GM21423 (cell line): ENCODE data around the gene C11orf16.
"Not testable (repeated sequence)": the region's sequence is repeated elsewhere in the genome, so short reads cannot be mapped to it uniquely, and the experiment has no call there.

Source experiments
- ATAC-seq: cut with Tn5 transposase; IDR thresholded peaks from one replicate; pipeline ENCODE4 v1.9.1; 2021; ENCODE audit warnings: mild to moderate bottlenecking, moderate library complexity; ENCODE audit not compliant: unreplicated experiment

C11orf16 gene, protein sequence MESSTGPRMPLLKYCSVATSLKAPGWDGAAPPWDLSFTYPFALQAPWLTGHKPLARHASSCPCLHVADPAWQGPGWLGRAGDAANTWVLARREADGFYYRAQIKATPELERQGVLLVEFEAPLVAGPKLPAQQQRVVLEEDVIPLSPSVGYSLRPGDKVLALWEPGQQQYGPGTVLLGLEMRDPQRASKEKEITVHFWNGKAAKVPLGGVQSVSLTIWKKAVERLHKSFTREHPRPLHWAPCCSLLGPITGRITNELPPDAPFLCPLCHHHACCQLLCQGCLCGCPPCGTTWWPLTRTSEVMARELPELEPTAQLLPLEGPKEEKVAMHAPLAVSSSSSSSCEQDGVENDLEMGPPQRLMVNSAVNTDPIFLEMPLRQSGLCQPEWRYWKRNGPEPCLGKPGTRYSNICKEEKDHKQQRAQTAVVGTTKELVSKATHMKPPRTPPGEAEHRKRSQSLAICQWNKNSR

DNA sequence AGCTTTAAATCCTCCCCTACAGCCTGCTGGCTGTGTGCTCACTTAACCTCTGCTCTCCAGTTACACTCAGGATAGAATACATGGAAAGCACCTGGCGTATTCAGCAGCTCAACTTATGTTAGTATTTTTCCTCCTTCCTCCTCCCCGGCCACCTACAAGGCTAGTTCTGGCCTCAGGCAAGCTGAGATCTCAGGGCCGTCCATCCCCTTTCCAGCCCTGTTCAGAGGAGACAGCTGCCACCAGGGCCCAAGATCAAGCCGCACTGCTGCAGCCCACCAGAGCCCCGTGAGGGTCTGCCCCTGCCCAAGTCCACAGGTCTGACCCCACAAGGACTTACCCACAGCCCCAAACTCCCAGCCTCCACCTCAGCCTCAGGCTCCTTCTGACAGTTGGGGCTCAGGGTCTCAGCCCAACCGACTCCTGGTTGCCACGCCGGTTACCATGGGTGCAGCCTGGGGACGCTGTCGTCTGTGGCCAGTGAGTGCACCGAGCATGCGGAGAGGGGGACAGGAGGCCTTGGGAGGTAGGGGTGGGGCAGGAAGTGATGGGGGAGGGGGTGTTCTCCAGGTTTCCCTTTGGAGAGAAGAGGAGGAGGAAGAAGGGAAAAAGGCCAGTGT is at the start of gene C11orf16:
Gene C11orf16 (minus strand): TSS at position 384 of the 617 bp plus-strand sequence. CDS start 639 bp downstream, outside the sequence.
- no peak for ATAC-seq

DNA sequence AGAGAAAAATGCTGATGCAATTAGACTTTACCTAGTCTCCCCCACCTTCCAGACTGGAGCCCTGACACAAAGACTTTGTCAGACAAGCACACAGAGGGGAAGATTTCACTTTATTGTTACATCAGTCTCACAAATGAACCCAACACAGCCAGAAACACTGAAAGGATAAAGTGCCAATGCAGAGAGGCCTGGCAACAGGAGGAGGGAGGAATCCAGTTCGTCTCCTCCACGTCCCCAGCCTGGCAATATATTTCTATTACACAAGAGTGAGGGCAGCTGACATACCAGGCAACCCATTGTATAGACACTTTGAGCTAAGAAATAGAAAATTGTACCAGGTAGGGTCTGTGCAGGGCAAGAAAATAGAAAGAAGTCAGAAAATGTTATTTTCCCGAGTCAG is 47.7 kb upstream of the C11orf16 start:
- no peak for ATAC-seq

DNA sequence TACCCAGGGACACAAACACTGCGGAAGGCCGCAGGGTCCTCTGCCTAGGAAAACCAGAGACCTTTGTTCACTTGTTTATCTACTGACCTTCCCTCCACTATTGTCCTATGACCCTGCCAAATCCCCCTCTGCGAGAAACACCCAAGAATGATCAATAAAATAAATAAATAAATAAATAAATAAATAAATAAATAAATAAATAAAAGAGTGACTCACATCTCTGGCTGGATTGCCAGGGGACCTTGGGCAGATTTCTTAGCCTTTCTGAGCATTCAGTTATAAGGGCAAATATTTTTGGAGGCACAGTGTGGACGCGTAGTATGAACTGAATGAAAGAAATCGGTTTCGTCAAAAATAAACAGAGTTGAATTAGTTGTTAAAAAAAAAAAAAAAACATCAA is 46.6 kb upstream of the C11orf16 start:
- ATAC-seq: not testable (repeated sequence)

DNA sequence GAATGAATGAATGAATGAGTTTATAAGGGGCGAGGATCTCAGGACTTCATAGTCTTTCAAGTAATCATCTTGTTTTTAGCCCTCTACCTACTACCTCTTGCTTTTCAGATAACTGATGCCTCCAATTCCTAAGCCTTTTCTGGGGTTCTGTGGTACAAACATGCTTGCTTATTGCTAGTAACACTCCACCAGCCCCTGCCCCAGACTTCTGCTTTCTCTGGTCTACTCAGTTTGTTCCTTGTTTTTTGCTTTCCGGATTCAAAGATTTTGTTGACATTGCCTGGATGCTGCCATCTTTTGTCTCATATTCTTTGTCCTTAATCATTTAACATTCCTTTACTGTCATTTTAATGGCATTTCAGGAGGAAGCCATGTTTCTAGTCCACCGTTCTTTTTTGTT is 40.4 kb upstream of the C11orf16 start:
- ATAC-seq: no peak

DNA sequence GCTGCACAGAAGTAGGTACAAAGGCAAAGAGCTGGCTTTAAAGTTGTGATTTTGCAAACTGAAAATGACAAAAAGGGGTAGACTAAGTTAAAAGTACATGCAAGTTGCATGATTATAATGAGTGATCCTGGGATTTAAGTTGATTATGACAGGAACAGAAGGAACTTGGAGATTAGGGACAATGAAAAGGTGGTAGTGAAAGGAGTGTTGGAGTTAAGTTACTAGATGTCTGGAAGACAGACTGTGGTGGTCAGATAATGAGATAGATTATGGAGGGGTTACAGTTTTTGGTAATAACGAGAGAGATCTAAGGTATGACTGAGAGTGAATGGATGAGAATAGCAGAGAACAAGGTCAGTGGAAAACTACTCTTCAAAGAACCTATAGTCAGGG is 39.2 kb upstream of the C11orf16 start:
- no peak for ATAC-seq

DNA sequence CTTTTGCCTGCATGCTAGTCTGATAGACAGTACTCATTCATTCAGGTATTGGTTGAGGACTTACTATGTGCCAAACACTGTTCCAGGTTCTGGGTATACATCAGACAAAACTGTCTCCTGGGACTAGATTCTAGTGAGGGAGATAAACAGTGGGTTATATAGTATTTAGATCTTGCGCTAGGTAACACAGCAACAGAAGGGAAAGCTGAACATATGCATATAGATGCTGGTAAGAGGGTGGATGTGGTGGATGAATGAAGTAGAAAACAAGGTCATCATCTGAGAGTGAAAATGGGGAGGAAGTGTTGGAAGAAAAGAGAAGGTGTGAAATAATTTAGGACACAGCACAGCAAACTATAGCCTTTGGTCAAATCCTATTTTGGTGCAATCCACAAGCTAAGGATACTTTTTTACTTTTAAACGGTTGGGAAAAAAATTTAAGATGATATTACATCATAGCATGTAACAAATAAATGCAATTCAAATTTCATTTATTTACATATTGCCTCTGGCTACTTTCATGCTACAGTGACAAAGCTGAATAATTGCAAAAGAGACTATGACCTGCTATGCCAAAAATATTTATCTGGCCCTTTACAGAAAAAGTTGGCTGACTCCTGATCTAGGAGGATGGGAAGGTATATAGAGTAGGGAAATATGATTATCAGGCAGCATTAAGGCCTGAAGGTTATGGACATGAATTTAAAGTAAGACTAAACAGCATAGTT is 38.6 kb upstream of the C11orf16 start:
- ATAC-seq: no peak

DNA sequence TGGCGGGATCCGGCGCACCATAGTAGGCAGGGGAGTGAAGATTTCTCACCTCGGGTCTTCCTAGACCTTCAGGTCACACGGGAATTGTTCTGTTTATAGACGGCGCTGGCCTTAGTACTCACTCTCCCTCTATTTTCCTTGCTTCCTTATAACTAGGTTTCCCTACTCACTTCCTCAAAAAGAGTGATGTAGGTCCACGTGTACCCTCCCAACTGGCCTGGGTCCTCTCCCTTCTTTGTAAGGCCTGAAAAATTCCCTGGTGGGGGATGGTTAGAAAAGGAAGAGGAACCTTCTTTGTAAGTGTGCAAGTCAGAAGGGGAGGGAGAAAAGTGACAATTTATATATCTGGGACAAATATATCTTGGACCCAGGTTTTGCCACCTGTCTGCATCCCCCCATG is 34.4 kb upstream of the C11orf16 start:
- ATAC-seq: no peak

DNA sequence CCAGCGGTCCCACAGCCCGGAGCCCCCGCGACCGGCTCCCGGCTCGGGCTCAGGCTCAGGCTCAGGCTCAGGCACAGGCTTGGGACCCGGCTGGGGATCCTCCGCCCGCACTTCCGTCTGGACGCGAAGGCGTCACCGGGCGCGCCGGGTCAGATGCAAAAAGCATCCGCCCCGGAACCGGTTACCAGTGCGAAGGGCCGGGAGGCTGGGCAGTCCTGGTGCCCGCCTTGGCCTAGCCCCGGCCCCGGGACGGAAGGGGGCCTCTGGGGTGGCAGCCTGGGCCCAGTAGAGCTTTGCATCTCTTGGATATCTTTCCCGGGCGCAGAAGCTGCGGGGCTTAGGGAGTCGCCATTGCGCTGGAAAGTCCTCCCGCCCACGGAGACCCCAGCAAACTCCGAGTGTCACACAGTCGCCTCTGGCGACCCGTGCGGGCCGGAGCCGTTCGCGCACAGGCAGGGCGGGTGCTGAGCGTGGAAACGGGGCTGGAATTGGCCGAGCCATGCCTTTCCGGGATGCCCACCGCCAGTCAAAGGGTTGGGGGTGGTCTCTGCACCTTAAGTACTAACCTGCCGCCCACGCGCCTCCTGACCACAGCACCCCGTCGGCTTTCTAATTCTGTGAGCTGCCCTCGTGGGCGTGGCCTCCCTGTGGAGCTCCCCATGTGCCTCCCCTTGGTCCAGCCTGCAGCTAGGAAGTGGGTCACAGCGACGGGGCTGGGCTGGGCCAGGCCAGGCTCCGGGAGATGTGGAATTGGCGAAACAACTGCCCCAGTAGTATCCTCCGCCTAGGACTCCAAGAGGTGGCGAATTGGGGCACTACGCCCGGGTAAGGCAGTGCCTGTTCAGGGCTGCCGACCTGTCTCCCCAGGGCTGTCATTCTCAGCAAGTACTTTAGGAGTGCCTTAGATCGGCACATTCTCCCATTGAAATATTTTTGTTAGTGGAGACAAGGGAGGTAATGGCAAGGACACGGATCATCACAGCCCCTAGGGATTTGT is 31.9 kb upstream of the C11orf16 start, which contains the start of gene TMEM9B:
Gene TMEM9B (minus strand): TSS at position 119 of the 997 bp plus-strand sequence. CDS start 129 bp downstream, outside the sequence.
- ATAC-seq: peak; percentile 79

DNA sequence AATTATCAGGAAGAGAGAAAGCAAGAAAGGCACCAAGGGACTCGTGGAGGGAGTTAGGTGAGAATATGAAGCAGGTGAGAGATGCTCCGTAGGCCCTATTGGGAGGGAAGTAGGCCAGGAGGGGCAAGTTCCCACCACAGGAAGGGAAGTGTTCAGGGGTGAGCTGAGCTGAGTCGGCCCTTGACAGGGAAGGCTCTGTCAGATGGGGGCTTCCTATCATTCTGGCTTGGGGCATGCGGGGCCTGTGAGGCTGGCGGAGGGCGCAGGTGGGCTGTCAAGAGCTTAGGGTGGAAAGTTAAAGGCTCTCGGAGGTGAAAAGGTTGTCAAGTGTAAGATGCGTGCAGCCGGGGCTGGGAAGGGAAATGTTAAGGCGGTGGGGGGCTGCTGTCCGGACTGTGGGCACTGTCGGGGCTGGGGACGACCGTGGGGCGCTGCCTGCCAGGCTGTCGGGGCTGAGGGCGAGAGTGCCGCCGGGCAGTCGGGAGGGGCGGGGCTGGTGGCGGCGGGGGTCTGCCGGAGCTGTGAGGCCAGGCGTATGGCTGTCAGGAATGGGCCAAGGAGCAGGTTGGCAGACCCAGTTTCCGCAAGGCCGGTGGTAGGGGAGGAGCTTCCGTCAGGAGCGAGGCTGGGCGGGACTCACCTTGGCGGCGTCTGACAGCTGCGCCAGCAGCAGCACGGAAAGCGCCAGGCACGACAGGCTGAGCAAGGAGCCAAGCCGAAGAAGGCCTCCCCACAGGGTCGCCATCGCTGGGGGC is 31.0 kb upstream of the C11orf16 start:
- ATAC-seq: peak; percentile 67

DNA sequence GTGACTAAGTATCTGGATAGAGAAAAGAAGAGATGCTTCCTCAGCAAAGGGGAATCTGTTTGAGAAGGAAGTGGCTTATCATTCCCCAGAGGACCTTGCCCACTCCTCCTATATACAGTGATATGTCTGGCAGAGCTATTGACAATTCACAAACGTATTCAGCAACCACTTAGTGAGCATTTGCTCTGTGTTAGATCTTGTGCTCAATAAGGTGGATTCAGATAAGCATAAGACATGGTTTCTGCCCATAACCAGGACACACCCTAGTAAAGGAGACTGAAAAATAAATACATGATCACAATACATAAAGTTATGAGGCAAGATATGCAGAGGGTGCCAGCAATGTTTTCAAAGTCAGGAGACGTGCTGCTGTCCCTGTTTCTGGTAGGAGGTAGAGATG is 30.1 kb upstream of the C11orf16 start:
- ATAC-seq: no peak

DNA sequence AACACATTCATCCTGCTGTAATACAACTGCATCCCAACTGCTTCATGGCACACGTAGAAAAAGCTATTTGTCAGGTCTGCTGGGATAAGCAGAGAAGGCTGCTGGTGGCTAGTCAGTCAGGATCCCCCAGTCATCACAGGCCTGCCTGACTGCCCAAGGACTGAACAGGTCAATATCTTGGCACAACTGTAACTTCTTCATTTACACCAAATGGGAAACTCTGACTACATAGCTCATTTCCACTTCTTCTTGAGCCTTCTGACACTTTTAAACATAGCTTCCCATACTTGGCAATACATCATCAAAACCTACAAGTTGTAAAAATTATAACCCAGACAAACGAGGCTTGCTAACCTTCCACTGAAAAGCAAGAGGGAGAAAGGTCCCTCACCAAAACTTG is 28.7 kb upstream of the C11orf16 start:
- no peak for ATAC-seq

DNA sequence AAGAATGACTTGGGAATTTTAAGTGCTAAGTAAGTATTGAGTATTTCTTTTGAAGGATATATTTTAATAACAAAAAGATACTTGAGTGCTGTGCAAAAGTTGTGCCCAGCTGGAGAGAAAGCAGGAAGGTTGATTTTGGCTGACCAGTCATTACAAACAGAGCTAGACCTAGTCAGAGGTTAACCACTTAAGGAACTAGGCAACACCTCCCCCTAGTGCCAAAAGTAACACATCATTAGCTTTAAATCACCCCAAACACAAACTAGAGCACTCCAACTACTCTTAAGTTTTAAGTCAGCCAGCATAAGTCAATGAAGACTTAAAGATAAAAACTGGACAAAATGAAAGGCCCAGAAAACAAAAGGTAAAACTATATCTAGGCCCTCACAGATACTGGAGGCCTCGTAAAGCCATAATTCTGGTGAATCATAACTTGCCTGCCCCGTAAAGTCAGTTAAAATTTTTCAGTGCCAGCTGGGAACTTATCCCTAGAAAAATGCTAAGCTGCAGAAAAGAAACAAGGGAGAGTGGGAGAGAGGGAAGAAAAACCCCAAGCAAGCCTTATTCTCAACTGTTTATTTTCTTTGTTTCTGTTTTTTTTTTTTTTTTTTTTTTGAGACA is 26.9 kb upstream of the C11orf16 start:
- ATAC-seq: no peak

DNA sequence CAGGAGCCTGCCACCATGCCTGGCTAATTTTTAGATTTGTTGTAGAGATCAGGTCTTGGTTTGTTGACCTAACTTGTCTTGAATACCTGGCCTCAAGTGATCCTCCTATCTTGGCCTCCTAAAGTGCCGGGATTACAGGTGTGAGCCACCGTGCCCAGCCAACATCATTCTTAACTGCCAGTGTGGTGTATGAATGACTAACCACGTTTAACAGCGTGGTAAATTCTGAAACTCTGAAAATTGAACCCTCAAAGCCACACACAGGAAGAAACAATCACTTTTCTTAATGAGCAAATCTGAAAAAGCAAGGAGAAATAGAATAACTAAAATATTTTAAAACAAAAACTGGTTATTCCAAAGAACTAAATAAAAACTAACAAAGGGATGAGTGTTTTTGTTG is 24.1 kb upstream of the C11orf16 start:
- ATAC-seq: no peak

DNA sequence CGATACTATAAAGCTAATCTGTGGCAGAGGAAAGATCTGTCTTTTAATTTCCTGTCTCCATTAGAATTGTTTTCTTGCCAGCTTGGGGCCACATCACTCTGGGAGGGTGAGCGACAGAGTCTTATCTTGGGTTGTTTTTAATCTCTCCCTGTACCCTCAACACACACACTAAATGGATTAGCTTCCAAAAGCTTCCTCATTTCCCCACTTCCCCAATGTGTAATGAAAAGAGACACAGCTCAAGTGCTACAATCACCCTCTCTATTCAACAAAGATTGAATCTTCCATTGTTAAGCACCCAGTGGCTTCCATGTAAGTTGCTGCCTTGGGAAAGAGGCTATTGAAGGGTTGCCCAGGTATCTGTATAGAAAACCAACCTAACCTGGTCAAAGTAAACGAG is 16.1 kb upstream of the C11orf16 start:
- ATAC-seq: no peak

DNA sequence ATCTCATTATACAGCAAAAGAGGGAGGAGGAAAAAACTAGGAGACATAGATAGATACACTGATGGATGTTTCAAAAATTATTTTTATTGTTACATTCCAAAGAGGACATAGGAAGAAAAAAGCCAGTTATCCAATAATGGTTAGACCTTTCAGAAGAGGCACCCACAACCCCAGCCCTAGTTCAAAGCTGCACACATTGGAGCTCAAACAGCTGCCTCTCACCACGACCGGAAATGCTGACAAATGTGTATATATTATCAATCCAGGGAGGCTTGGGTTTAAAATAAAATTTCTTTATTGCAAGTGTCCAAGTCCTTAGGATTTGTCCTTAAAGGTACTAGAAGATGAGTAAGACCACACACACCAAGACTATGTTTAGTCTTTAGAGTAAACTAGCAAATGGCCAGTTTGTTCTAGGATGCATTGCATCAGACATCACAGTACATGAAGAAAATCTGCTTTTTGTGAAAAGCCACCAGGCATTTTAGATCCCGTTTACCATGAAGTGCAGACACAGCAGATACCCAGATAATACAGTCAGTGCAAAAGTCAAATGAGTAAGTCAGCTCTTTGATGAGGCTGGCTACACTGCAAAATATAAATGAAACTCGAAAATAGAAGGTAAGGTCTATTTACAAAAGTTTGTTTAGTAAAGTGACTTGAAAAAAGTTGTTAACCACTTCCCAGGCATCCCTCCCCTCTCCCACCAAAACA is 14.6 kb upstream of the C11orf16 start:
- no peak for ATAC-seq

DNA sequence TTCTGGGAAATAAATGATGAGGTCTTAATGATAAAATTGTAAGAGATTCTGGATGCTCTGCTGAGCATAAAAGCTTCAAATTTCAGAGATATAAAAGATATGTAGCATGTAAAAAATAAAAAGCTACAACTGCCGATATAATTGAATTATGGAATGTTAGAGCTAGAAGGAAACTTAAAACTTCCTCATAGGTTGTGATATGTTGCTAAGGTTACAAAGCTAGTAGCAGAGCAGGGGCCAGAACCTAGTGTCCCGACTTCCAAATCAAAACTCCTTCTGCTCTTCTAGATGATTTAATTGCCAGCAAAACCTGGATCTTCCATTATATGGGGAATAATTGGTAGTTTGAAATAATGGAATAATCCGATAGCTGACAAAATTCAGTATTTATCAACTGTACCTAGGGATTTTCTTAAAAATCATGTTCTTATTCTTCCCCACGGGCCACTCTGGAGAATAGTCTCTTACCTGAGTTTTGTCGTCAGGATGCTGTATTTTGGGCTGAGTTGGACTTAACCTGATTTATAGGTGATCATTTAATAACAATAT is 9.8 kb upstream of the C11orf16 start, which contains the start of gene ASCL3:
Gene ASCL3 (minus strand): TSS at position 499 of the 549 bp plus-strand sequence. CDS start 4,855 bp downstream, outside the sequence.
- ATAC-seq: no peak

DNA sequence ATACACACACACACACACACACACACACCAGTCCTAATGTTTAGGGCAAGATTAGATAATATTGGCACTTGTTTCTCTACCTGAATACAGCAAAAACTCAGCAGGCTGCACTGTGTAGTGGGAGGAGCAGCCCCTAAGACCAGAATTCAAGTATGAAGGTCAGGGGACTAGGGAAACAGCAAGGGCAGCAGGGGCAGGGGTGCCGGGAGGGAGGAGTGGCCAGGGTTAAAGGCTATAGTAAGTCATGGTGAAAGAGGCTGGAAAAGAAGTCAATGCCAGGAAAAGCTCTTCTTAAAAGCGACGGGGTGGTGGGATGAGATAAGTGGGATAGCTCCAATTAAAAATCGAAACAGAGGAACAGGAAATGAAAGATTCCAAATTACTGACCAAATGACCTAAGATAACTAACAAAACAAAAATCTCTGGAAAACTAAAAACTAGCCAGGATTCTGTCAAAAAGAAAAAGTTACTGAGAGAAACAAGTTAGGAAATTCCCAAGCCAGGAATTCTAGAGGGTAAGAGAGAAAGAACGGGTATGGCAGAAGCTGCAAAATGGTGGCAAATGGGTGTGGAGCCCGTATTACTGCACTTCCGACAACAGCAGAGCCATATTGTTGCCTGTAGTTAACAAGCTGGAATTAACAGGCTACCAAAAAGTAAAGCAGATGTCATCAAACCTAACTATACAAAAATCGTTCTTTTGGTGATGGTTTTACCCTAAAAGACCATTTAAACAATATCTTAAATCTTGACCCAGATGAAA is 8.8 kb upstream of the C11orf16 start:
- no peak for ATAC-seq
